Measurements from ENCODE around the gene ARHGEF33. TPM values are rescaled to one million over a fixed set of nuclear protein-coding genes. Genes with fewer than 3 reads are reported as not detected.

ARHGEF33 gene
- total and polyA plus RNA-seq, 2 experiments from 2014 or later: 0.27 to 0.31 TPM

DNA sequence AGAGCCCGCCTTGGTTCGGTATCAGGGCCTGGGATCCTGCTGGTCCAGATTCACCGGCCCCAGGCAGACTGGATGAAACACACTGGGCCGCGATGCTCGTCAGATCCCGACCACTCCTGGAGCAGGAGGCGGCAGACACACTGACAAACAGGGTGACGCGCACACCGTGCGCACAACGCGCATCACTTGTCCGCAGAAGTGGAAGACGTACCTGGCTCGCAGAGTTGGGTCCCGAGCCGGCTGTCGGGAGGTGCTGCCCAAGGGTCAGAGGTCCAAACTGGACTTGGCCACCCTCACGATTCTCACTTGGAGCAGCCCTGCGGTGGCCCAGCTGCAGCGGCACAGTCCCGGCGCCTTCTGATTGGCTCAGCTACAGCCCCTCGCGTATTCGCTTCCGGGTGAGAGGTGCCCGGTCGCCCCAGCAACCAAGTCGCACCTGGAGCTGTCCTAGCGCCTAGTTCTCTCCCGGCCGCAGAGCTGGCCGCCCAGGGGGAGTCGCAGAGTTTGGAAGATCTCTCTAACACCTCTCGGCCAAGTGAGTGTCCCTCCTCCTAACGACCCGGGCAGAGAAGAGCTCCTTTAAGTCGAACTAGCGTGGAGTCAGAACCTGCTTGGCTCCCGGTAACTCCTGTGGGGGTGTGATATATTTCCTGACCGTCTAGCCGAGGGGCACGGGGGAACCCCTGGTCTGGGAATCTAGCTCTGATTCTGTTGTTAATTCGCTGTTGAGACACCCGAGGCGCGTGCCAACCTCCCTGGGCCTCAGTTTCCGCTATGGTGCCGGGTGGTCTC is 13.9 kb upstream of the ARHGEF33 start, which contains the start of the genes DHX57 and MORN2:
TSS of gene DHX57 (minus strand) at position 359 of the 792 bp plus-strand sequence. CDS start 7,529 bp downstream, outside the sequence.
TSS of gene MORN2 (plus strand) at position 401 of the 792 bp plus-strand sequence.
- Histone ChIP-seq H3K9me3 (ENCODE audit: low read depth) (no peaks in the 10 kb centered on the region), H3K36me3 (replicated peaks; ENCODE audit: insufficient read depth, low read depth) (no peaks in the 10 kb centered on the region), H3K4me1 (ENCODE audit: insufficient read depth) (peaks cover 9% of the 10 kb centered on the region), H3K9me2 (replicated peaks; ENCODE audit: insufficient read depth) (no peaks in the 10 kb centered on the region), H3K79me2 (peaks cover 42% of the 10 kb centered on the region), H2AFZ (peak within 1 kb of the TSS; percentile 85), H3K27me3 (no peaks in the 10 kb centered on the region), H3K27ac (peak within 1 kb of the TSS; percentile 72), H4K20me1 (ENCODE audit: insufficient read depth, poor library complexity, severe bottlenecking) (no peaks in the 10 kb centered on the region), H3K4me3 (peak within 1 kb of the TSS; percentile 68), H3K4me2 (peak within 1 kb of the TSS; percentile 89)
- WGBS (ENCODE audit: low lambda C conversion rate, missing lambda C conversion rate): 1% methylated on average over 52 of the region's 52 CpGs
- peak; percentile 90 for DNase-seq (ENCODE audit: low spot score)
- TF ChIP-seq EZH2phosphoT487 (IDR thresholded peaks at IDR 0.05; ENCODE audit: low read depth, severe bottlenecking, unreplicated experiment) (no peak), EZH2 (IDR thresholded peaks at IDR 0.05; ENCODE audit: borderline replicate concordance) (no peak)
- TF ChIP-seq, protein P1, sequence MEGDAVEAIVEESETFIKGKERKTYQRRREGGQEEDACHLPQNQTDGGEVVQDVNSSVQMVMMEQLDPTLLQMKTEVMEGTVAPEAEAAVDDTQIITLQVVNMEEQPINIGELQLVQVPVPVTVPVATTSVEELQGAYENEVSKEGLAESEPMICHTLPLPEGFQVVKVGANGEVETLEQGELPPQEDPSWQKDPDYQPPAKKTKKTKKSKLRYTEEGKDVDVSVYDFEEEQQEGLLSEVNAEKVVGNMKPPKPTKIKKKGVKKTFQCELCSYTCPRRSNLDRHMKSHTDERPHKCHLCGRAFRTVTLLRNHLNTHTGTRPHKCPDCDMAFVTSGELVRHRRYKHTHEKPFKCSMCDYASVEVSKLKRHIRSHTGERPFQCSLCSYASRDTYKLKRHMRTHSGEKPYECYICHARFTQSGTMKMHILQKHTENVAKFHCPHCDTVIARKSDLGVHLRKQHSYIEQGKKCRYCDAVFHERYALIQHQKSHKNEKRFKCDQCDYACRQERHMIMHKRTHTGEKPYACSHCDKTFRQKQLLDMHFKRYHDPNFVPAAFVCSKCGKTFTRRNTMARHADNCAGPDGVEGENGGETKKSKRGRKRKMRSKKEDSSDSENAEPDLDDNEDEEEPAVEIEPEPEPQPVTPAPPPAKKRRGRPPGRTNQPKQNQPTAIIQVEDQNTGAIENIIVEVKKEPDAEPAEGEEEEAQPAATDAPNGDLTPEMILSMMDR (IDR thresholded peaks at IDR 0.05; ENCODE audit: poor library complexity): no peak

DNA sequence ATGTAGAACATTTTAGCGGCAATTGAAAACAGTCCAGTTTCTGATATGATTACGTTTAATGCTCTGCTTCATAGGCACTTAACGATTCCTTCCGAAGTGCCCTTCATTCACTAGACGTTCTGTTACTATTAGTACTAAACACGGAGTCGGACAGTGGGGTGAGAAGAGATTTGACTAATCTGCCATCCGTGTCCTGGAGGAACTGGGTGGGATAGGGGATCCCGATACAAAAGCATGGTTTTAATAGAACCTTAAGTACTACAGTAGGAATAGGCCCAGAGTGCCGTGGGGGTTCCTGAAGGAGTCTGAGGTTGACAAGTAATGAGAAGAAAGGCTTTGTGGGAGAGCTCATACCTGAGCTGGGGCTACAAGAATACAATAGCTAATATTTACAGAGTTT is 13.3 kb upstream of the ARHGEF33 start:
- no peak for DNase-seq (ENCODE audit: low spot score)
- peak overlapping the region; percentile 89 for H3K4me2 ChIP-seq
- peak overlapping the region; percentile 68 for H3K4me3 ChIP-seq
- peaks cover 9% of the 10 kb centered on the region for H3K4me1 ChIP-seq (ENCODE audit: insufficient read depth)
- H4K20me1 ChIP-seq (ENCODE audit: insufficient read depth, poor library complexity, severe bottlenecking): no peaks in the 10 kb centered on the region
- H3K27ac ChIP-seq: no peak overlapping the region
- WGBS (ENCODE audit: low lambda C conversion rate, missing lambda C conversion rate): 26% methylated on average over 10 of the region's 10 CpGs
- H3K27me3 ChIP-seq: no peaks in the 10 kb centered on the region
- no peaks in the 10 kb centered on the region for H3K9me3 ChIP-seq (ENCODE audit: low read depth)
- H3K79me2 ChIP-seq: peaks cover 39% of the 10 kb centered on the region
- H3K9me2 ChIP-seq (replicated peaks; ENCODE audit: insufficient read depth): no peaks in the 10 kb centered on the region
- TF ChIP-seq, protein P1 (IDR thresholded peaks at IDR 0.05; ENCODE audit: poor library complexity): no peak
- no peaks in the 10 kb centered on the region for H3K36me3 ChIP-seq (replicated peaks; ENCODE audit: insufficient read depth, low read depth)
- H2AFZ ChIP-seq: peak overlapping the region; percentile 85

DNA sequence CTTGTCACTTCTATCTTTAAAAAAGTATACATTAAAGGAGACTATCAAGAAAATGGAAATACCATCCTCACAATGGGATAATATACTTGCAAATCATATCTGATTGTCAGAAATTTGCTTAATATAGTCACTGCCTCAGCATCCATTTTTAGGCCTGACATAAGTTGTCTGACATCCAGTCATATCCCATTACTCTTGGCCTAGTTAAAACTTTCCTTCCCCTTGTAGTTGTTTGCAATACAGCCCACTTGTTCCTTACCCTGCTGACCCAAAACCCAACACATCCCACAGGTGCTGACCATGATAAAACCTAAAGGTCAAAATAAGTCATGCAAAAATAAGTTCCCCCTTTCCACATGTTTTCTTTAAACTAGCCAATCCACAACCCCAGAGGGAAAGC is 3.6 kb upstream of the ARHGEF33 start:
- Histone ChIP-seq H3K9me2 (replicated peaks; ENCODE audit: insufficient read depth) (no peaks in the 10 kb centered on the region), H3K4me1 (ENCODE audit: insufficient read depth) (no peaks in the 10 kb centered on the region), H3K36me3 (replicated peaks; ENCODE audit: insufficient read depth, low read depth) (no peaks in the 10 kb centered on the region), H3K4me2 (no peak overlapping the region), H3K27ac (no peak overlapping the region), H3K27me3 (no peaks in the 10 kb centered on the region), H4K20me1 (ENCODE audit: insufficient read depth, poor library complexity, severe bottlenecking) (no peaks in the 10 kb centered on the region), H3K9me3 (ENCODE audit: low read depth) (no peaks in the 10 kb centered on the region), H2AFZ (no peak overlapping the region), H3K79me2 (no peaks in the 10 kb centered on the region), H3K4me3 (no peak overlapping the region)
- no peak for TF ChIP-seq EZH2phosphoT487 (IDR thresholded peaks at IDR 0.05; ENCODE audit: low read depth, severe bottlenecking, unreplicated experiment)
- TF ChIP-seq, protein P1 (IDR thresholded peaks at IDR 0.05; ENCODE audit: poor library complexity): no peak
- TF ChIP-seq EZH2 (IDR thresholded peaks at IDR 0.05; ENCODE audit: borderline replicate concordance): no peak
- DNase-seq (ENCODE audit: low spot score): no peak

All from hepatocyte (in vitro differentiated cells).